Ectodermal cell (in vitro differentiated cells): ENCODE data around the gene KLC1.

Experiments
- H3K27ac ChIP-seq: 2 replicates; pipeline ENCODE4 v1.7.0; 2013; ENCODE audit warnings: mild to moderate bottlenecking, low read depth, low read length; ENCODE audit not compliant: insufficient read depth, poor library complexity, severe bottlenecking
- H3K27me3 ChIP-seq: 2 replicates; pipeline ENCODE4 v1.7.0; 2013; ENCODE audit warnings: mild to moderate bottlenecking, low read length; ENCODE audit not compliant: insufficient read depth, control insufficient read depth, poor library complexity, severe bottlenecking
- H3K36me3 ChIP-seq: one replicate; pipeline ENCODE4 v1.7.0; 2013; ENCODE audit warnings: low read length; ENCODE audit not compliant: control insufficient read depth, insufficient read depth
- H3K4me1 ChIP-seq: one replicate; pipeline ENCODE4 v1.7.0; 2013; ENCODE audit warnings: low read length; ENCODE audit not compliant: control insufficient read depth, insufficient read depth
- H3K4me3 ChIP-seq: 2 replicates; pipeline ENCODE4 v1.7.0; 2013; ENCODE audit warnings: low read depth, low read length, control low read depth; ENCODE audit not compliant: insufficient read depth
- H3K9me3 ChIP-seq: 2 replicates; pipeline ENCODE4 v1.7.0; 2013; ENCODE audit warnings: mild to moderate bottlenecking, low read length, moderate library complexity; ENCODE audit not compliant: control insufficient read depth
- WGBS, 2 experiments: methylation state at CpG; one replicate each; pipeline ENCODE4 v1.1.7; 2013; ENCODE audit warnings: missing lambda C conversion rate in 2 of 2; 5-methylcytosine and 5-hydroxymethylcytosine counted together

The KLC1 gene

GRCh38 chr14:103702497-103703432 lies 73.8 kb downstream of the KLC1 start:
- no peaks in the 10 kb centered on the region for H3K9me3 ChIP-seq
- no peaks in the 10 kb centered on the region for H3K27me3 ChIP-seq
- H3K27ac ChIP-seq = no peak overlapping the region
- WGBS, 2 experiments = 95 to 96% methylated on average over 29 of the region's 29 CpGs
- H3K36me3 ChIP-seq = peaks cover 36% of the 10 kb centered on the region
- no peak overlapping the region for H3K4me3 ChIP-seq
- H3K4me1 ChIP-seq = no peaks in the 10 kb centered on the region

- Histone ChIP-seq H3K27me3 (no peaks in the 10 kb centered on the region), H3K9me3 (no peaks in the 10 kb centered on the region), H3K4me3 (no peak overlapping the region), H3K36me3 (peaks cover 36% of the 10 kb centered on the region), H3K4me1 (no peaks in the 10 kb centered on the region), H3K27ac (no peak overlapping the region)
- 91 to 94% methylated on average over 23 to 24 of the region's 24 CpGs for WGBS, 2 experiments
These were observed 74.7 kb downstream of the KLC1 start for GRCh38 chr14:103703433-103704385.

- H3K4me3 ChIP-seq = no peak overlapping the region
- no peaks in the 10 kb centered on the region for H3K27me3 ChIP-seq
- no peak overlapping the region for H3K27ac ChIP-seq
- H3K36me3 ChIP-seq = peaks cover 40% of the 10 kb centered on the region
- 94 to 98% methylated on average over 13 of the region's 13 CpGs for WGBS, 2 experiments
- H3K4me1 ChIP-seq = no peaks in the 10 kb centered on the region
- H3K9me3 ChIP-seq = no peaks in the 10 kb centered on the region
These were observed 75.7 kb downstream of the KLC1 start for GRCh38 chr14:103704708-103705107.

- Histone ChIP-seq H3K36me3 (peaks cover 37% of the 10 kb centered on the region), H3K27ac (no peak overlapping the region), H3K4me3 (no peak overlapping the region), H3K9me3 (no peaks in the 10 kb centered on the region), H3K27me3 (no peaks in the 10 kb centered on the region), H3K4me1 (no peaks in the 10 kb centered on the region)
- 93% methylated on average over 15 of the region's 15 CpGs for WGBS, 2 experiments
These were observed 76.1 kb downstream of the KLC1 start for GRCh38 chr14:103705118-103705503.

- Histone ChIP-seq H3K27ac (no peak overlapping the region), H3K4me3 (no peak overlapping the region), H3K4me1 (peaks cover 1% of the 10 kb centered on the region)
These were observed 76.7 kb downstream of the KLC1 start for GRCh38 chr14:103705504-103706284.

GRCh38 chr14:103706551-103707328 lies 77.7 kb downstream of the KLC1 start:
- peaks cover 8% of the 10 kb centered on the region for H3K4me1 ChIP-seq
- peaks cover 28% of the 10 kb centered on the region for H3K36me3 ChIP-seq
- H3K27me3 ChIP-seq = no peaks in the 10 kb centered on the region
- H3K9me3 ChIP-seq = no peaks in the 10 kb centered on the region
- H3K27ac ChIP-seq = no peak overlapping the region
- 95 to 97% methylated on average over 41 of the region's 41 CpGs for WGBS, 2 experiments
- no peak overlapping the region for H3K4me3 ChIP-seq

More at GRCh38 chr14:103705504-103706284, 76.7 kb downstream of the KLC1 start:
- peaks cover 32% of the 10 kb centered on the region for H3K36me3 ChIP-seq
- 93 to 94% methylated on average over 28 of the region's 28 CpGs for WGBS, 2 experiments
- H3K9me3 ChIP-seq = no peaks in the 10 kb centered on the region
- H3K27me3 ChIP-seq = no peaks in the 10 kb centered on the region

GRCh38 chr14:103707329-103708263 lies 78.6 kb downstream of the KLC1 start:
- Histone ChIP-seq H3K27ac (no peak overlapping the region), H3K36me3 (peaks cover 28% of the 10 kb centered on the region)
- WGBS, 2 experiments = 94% methylated on average over 29 of the region's 29 CpGs

GRCh38 chr14:103708750-103709187 lies 79.8 kb downstream of the KLC1 start:
- 95 to 97% methylated on average over 18 of the region's 18 CpGs for WGBS, 2 experiments
- Histone ChIP-seq H3K4me3 (no peak overlapping the region), H3K9me3 (no peaks in the 10 kb centered on the region), H3K36me3 (peaks cover 23% of the 10 kb centered on the region), H3K4me1 (peaks cover 8% of the 10 kb centered on the region), H3K27ac (no peak overlapping the region), H3K27me3 (no peaks in the 10 kb centered on the region)

More at GRCh38 chr14:103707329-103708263, 78.6 kb downstream of the KLC1 start:
- no peaks in the 10 kb centered on the region for H3K27me3 ChIP-seq
- peaks cover 8% of the 10 kb centered on the region for H3K4me1 ChIP-seq
- H3K9me3 ChIP-seq = no peaks in the 10 kb centered on the region
- H3K4me3 ChIP-seq = no peak overlapping the region
